Tibial nerve (tissue), 4 donors: ENCODE data around the gene ABO.

Experiments
- CTCF ChIP-seq, 5 experiments: fragments of 200-600 bp in 3 of 5; fragments of 450-650 bp in 2 of 5; sonication (generic) in 3 of 5; IDR thresholded peaks; one replicate each; pipeline ENCODE4 v1.5.1; 2016 to 2019; ENCODE audit warnings: antibody characterized with exemption in 5 of 5, mild to moderate bottlenecking in 3 of 5, moderate library complexity in 2 of 5
- EP300 ChIP-seq, 2 donors: sonication (generic); formaldehyde crosslinking; IDR thresholded peaks; one replicate each; pipeline ENCODE4 v1.6.1; 2017; ENCODE audit warnings: antibody characterized with exemption in 2 of 2, mild to moderate bottlenecking in 1 of 2
- POLR2A ChIP-seq, 2 donors: fragments of 450-650 bp; IDR thresholded peaks; one replicate each; pipeline ENCODE4 v1.6.1; 2017; ENCODE audit warnings: antibody characterized with exemption in 2 of 2, mild to moderate bottlenecking in 2 of 2, moderate library complexity in 2 of 2

- TF ChIP-seq CTCF (IDR thresholded peaks at IDR 0.05) (no peak), EP300 (IDR thresholded peaks at IDR 0.05) (no peak), POLR2A (IDR thresholded peaks at IDR 0.05) (no peak)
Observed at GRCh38 chr9:133276923-133277322, 1.9 kb upstream of the ABO start.
